Measurements from ENCODE around the gene GET4.
"Not testable (repeated sequence)": the region's sequence is repeated elsewhere in the genome, so short reads cannot be mapped to it uniquely, and the experiment has no call there.

The GET4 gene

DNA sequence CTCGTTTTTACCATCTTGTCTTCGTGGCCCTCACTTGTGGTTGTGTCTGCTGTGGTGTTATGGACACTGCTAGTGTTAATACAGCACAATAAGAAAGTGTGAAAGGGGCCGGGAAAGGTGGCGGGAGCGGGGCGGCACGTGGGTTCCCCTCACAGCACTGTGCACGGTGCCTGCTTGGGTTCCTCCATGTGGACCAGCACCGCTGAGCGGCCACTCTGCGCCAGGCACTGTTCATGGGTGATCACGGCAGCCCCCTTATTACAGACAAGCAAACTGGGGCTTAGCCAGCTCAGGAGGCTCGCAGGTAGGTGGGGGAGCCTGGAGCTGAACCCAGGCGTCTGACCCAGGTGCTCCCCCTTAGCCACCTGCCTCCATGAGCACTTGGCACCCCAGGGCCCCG, 31.8 kb upstream of the GET4 start (continued):
- no peak for TF ChIP-seq ZNF26 (tag by site-specific recombination; IDR thresholded peaks at IDR 0.05)
- TF ChIP-seq ZNF555 (tag by site-specific recombination; conservative IDR thresholded peaks at IDR 0.05) = no peak
- TF ChIP-seq TRIM28 (IDR thresholded peaks at IDR 0.05; ENCODE audit: borderline replicate concordance, low read length) = no peak
- TF ChIP-seq PRDM4 (tag by site-specific recombination; IDR thresholded peaks at IDR 0.05) = no peak
- TF ChIP-seq, protein P1, sequence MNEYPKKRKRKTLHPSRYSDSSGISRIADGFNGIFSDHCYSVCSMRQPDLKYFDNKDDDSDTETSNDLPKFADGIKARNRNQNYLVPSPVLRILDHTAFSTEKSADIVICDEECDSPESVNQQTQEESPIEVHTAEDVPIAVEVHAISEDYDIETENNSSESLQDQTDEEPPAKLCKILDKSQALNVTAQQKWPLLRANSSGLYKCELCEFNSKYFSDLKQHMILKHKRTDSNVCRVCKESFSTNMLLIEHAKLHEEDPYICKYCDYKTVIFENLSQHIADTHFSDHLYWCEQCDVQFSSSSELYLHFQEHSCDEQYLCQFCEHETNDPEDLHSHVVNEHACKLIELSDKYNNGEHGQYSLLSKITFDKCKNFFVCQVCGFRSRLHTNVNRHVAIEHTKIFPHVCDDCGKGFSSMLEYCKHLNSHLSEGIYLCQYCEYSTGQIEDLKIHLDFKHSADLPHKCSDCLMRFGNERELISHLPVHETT (tag by site-specific recombination; IDR thresholded peaks at IDR 0.05) = no peak
- TF ChIP-seq ZNF658 (tag by site-specific recombination; IDR thresholded peaks at IDR 0.05) = no peak

- Histone ChIP-seq H3K4me1 (ENCODE audit: control insufficient read depth, insufficient read depth, low read length) (no peaks in the 10 kb centered on the region), H3K27ac (ENCODE audit: extremely low read depth, low read depth, low read length) (no peak overlapping the region), H3K4me3 (ENCODE audit: low read depth, low read length) (no peak overlapping the region), H3K36me3 (ENCODE audit: control insufficient read depth in 2 of 2, insufficient read depth in 1 of 2, low read length in 2 of 2) (peaks cover 8 to 48% of the 10 kb centered on the region in 2 experiments; a peak in 2 of 3 replicates), H3K9me3 (ENCODE audit: control insufficient read depth, insufficient read depth, low read depth, low read length) (no peaks in the 10 kb centered on the region)
- POLR2A ChIA-PET = no interaction called here
- CTCF ChIA-PET = interaction anchor here (0.7 to 1.2 kb wide), 2 partner anchors 62 to 525 kb away, joined by 3 read pairs; no protein-coding TSS in a partner anchor
- TF ChIP-seq ZNF701 (tag by site-specific recombination; IDR thresholded peaks at IDR 0.05) = no peak
- TF ChIP-seq ZNF169 (tag by site-specific recombination; IDR thresholded peaks at IDR 0.05) = no peak
- TF ChIP-seq, protein P2, sequence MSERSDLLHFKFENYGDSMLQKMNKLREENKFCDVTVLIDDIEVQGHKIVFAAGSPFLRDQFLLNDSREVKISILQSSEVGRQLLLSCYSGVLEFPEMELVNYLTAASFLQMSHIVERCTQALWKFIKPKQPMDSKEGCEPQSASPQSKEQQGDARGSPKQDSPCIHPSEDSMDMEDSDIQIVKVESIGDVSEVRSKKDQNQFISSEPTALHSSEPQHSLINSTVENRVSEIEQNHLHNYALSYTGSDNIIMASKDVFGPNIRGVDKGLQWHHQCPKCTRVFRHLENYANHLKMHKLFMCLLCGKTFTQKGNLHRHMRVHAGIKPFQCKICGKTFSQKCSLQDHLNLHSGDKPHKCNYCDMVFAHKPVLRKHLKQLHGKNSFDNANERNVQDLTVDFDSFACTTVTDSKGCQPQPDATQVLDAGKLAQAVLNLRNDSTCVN (tag by site-specific recombination; optimal IDR thresholded peaks at IDR 0.05) = no peak
These were observed 31.3 kb upstream of the GET4 start for GRCh38 chr7:845091-845490.

DNA sequence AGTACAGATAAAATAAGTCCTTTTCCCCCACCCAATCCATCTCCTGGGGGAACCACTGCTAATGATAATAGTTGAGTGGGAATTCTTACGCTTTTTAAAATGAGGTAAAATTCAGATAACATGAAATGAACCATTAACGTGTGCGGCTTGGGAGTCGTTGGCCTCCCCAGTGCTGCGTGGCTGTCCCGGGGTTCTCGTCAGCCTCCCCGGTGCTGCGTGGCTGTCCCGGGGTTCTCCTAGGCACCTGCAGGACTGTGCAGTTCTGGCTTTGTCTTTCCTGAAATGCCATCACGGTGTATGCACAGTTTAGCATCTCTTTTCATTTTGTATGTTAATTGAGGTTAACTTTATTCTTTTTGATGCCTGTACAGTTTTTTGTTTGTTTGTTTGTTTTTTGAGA, 30.6 kb upstream of the GET4 start:
- no peak overlapping the region for H3K27ac ChIP-seq (ENCODE audit: extremely low read depth, low read depth, low read length)
- H3K9me3 ChIP-seq (ENCODE audit: control insufficient read depth, insufficient read depth, low read depth, low read length) = no peaks in the 10 kb centered on the region
- H3K4me1 ChIP-seq (ENCODE audit: control insufficient read depth, insufficient read depth, low read length) = no peaks in the 10 kb centered on the region
- ChIA-PET POLR2A (no interaction called here), CTCF (interaction anchor here (0.7 to 1.2 kb wide), 2 partner anchors 63 to 525 kb away, joined by 3 read pairs; no protein-coding TSS in a partner anchor)
- no peak for TF ChIP-seq ZNF843 (tag by site-specific recombination; IDR thresholded peaks at IDR 0.05)
- H3K4me3 ChIP-seq (ENCODE audit: low read depth, low read length) = no peak overlapping the region
- peaks cover 12 to 45% of the 10 kb centered on the region in 2 experiments for H3K36me3 ChIP-seq (ENCODE audit: control insufficient read depth in 2 of 2, insufficient read depth in 1 of 2, low read length in 2 of 2)

DNA sequence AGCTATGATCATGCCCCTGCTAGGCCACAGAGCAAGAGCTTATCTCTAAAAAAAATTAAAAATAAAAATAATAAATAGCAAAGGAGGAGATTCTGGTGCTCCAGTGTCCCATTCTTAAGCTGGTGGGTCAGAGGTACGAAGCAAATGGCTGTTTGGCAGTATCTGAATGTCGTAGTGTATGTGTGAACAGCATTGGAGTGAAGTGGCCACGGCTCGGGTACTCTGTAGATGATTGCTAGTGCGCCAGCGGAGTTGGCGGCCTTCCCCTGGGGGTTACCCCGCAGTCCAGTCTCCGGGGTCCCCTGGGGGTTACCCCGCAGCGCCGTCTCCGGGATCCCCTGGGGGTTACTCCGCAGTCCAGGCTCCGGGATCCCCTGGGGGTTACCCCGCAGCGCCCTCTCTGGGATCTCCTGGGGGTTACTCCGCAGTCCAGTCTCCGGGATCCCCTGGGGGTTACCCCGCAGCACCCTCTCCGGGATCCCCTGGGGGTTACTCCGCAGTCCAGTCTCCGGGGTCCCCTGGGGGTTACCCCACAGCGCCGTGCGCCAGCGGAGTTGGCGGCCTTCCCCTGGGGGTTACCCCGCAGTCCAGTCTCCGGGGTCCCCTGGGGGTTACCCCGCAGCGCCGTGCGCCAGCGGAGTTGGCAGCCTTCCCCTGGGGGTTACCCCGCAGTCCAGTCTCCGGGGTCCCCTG, 29.2 kb upstream of the GET4 start:
- H3K27ac ChIP-seq (ENCODE audit: extremely low read depth, low read depth, low read length); CTCF ChIA-PET; H3K4me3 ChIP-seq (ENCODE audit: low read depth, low read length); POLR2A ChIA-PET; H3K9me3 ChIP-seq (ENCODE audit: control insufficient read depth, insufficient read depth, low read depth, low read length); H3K4me1 ChIP-seq (ENCODE audit: control insufficient read depth, insufficient read depth, low read length): not testable (repeated sequence)
- H3K36me3 ChIP-seq (ENCODE audit: control insufficient read depth in 2 of 2, insufficient read depth in 1 of 2, low read length in 2 of 2) = peaks cover 11 to 55% of the 10 kb centered on the region in 2 experiments

- H3K36me3 ChIP-seq (ENCODE audit: control insufficient read depth in 2 of 2, insufficient read depth in 1 of 2, low read length in 2 of 2) = peaks cover 10 to 55% of the 10 kb centered on the region in 2 experiments
- H3K9me3 ChIP-seq (ENCODE audit: control insufficient read depth, insufficient read depth, low read depth, low read length); H3K27ac ChIP-seq (ENCODE audit: extremely low read depth, low read depth, low read length); H3K4me1 ChIP-seq (ENCODE audit: control insufficient read depth, insufficient read depth, low read length); H3K4me3 ChIP-seq (ENCODE audit: low read depth, low read length); POLR2A ChIA-PET: not testable (repeated sequence)
- CTCF ChIA-PET = interaction anchor here (0.7 to 2.1 kb wide), 2 partner anchors 25 to 585 kb away, joined by 3 to 5 read pairs; no protein-coding TSS in a partner anchor
These were observed 28.6 kb upstream of the GET4 start for GRCh38 chr7:847728-848127.
